ENCODE data around the gene SNAP47.

The SNAP47 gene

GRCh38 chr1:227731696-227732585 lies 3.3 kb upstream of the SNAP47 start:
- no peak for DNase-seq

DNA sequence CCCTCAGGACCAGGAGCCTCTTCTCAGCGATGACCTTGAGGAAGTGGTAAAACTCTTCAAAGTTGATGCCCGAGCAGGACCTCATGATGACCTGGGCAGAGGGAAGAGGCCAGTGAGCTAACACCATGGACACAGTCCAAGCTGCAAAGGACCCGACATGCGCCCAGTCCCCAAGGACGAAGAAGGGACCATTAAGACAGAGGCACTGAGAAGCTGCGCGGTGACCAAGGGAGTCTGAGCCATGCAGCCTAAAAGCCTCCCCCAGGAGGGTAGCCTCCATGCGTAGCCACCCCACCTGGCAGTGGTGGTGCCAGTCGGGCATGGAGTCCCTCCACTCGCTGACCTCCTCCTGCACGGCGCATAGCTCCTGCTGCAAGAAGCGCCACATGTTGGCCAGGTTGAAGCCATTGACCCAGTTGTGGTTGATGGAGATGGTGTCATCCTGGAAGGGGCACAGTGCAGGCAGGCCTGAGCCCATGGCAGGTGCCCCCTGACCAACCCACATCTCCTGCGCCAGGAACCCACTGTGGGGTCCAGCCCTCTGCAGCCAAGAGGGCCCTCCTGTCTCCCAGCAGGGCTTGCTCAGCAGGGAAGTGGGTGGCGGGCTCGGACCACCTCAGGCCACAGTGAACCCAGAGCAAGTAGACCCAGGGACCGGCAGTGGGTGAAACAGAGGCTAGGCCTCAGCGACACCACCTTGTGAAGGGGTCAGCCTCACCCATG lies 2.5 kb upstream of the SNAP47 start:
- DNase-seq: no peak

DNA sequence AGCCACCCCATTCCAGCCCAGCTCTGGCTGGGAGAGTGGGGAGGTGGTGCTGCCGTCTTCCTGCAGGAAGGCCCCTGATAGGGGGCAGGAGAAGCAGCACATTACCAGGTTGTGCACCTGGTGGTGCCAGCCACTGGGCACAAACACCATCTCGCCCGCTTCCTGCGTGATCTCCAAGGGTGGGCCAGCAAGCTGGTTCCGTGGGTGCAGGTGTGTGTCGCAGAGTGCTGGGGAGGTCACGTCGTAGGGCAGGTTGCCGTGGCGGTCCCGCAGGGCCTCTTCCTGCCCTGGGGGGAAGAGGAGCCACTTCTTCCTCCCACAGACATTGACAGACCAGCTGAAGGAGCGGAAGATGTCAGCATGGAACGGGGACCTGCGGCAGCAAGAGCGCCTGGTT lies 1.9 kb upstream of the SNAP47 start:
- no peak for DNase-seq

DNA sequence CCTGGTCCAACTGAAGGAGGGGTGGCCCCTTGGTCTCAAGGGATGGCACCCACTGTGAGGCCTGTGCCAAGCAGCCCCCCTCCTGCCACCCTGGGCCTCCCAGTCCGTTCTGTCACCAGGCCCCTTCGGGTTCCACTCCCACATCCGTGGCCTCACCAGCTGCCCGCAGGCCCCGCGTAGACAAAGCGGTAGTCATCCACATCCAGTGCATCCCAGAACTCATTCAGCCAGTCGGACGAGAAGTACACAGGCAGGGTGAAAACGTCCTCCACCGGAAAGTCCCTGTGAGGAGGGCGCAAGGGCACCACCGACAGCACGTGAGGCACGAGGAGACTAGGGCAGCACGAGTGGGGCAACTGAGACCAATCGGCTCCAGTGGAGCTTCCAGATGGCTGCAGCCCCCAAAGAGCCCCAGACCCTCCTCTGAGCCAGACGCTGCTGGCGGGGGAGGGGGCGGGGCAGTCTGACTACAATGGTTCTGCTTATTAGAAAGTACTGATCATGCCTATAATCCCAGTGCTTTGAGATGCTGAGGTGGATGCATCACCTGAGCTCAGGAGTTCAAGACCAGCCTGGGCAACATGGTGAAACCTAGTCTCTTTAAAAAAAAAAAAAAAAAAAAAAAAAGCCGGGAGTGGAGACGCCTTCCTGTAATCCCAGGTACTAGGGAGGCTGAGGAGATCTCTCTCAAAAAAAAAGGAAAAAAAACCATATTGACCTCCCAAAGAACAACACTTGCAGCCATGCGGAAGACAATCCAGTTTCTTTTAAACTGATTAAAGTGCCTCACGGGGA lies 1.3 kb upstream of the SNAP47 start:
- no peak for DNase-seq

GRCh38 chr1:227734546-227734855 lies 734 bp upstream of the SNAP47 start:
- DNase-seq: no peak

GRCh38 chr1:227735539-227736285 lies 477 bp downstream of the SNAP47 start:
- DNase-seq: no peak

DNA sequence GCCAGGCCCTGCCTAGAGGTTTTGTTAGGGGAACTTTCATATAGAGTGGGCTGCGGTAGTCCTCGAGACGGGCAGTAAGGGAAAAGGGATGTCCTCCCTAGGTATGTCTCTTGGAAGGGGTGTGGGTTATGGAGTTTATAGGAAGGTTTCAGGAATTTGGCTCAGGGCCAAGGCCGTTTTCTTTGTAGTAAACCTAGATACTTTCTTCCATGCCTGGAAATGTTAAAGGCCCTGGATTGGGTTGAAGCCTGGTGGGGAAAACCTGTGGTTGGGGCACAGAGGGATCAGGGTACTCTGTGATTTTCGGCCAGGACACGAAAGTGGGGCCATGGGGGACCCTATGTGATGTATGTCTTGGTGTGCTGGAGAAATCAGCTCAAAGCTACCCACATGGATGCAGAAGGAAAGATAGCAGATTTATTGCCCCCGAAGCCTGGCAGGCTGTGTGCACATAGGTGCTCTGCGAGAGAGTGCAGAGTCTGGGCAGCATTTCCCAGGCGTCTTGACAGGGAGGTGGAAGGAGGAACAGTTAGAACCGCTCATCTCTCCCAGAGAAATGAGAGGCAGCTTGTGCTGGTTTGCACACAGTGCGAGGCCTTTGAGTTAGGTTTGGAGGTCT lies 1.7 kb downstream of the SNAP47 start:
- DNase-seq: no peak

DNA sequence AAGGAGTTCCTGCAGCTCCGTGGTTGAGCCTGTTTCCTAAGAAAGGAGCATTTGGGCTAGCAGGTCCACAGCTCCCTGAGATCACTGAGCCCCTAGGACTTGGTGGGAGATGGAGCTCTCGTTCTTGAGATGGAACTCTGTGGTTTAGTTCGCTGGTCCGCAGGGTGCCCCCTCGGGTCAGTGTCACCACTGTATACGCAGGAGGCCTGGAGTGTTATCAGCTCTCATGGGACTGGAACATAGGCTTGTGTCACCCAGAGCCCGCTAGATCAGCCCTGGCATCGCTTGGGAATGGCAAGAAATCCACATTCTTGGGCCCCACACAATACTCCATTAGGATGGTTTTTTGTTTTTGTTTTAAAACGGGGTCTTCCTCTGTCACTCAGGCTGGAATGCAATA lies 3.6 kb downstream of the SNAP47 start:
- no peak for DNase-seq

DNA sequence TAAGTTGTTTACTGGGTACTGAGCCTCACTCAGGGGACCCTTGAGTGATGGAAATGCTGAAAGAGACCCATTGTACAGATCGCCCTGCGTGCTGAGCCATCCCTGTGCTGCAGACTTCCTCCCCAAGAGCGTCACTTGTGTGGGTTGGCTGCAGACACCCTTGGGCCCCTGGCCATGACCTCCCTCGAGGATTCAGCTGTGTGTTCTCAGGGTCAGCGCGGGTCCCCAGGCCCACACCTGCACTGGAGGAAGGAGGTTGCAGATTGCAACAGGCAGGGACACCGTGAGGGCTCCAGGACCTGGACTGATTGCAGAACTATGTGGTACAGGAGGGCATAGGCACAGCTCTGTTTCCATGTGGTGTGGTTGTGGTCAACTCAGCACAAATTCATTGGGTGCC lies 4.4 kb downstream of the SNAP47 start:
- no peak for DNase-seq

GRCh38 chr1:227740401-227740960 lies 5.2 kb downstream of the SNAP47 start:
- DNase-seq: no peak

- DNase-seq: no peak
Observed at GRCh38 chr1:227741166-227741870, 6.1 kb downstream of the SNAP47 start.

DNA sequence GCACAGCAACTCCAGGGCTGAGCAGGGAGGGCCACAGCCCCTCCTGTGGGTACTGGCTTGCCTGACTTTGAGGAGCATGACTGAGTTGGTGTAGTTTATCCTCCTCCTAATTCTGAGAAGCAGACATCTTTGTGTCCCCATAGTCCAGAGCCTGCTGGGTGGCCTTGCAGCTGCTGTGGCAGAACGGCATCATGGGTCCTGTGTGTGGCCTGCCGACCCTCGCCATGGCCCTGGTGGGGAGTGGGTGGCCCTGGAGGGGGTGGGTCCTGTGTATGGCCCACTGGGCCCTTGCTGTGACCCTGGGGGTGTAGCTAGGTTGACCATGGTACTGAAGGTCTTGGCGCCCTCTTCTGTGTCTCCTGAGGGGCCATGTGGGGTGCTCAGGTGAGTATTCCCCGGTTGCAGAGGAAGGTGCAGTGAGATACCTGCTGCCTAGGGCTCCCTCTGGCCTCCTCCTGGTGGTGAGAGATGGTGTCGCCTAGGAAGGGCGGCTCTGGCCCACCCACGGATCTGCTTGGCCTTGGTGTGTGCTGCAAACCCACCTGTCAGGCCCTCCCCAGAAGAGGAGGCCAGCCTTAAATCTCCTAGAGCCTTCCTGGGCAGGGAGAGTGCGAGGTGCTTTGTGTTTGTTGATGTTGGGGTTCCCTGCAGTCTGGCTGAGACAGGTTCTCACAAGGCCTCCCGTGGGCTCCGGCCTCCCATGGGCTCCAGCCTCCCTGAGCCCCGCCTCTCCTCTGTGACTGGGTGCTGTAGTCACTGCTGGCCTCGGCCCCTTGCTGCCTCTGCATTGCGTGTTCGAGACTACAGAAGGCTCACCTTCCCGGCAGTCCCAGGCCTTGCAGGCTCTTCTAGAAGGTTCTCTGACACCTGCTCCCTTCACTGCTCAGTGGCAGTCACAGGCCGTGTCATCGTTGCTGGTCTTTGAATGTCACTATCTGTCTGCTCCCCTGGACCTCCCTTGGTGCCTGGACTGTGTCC lies 7.8 kb downstream of the SNAP47 start:
- no peak for DNase-seq

GRCh38 chr1:227744668-227745067 lies 9.4 kb downstream of the SNAP47 start:
- DNase-seq: no peak

GRCh38 chr1:227745568-227746265 lies 10.5 kb downstream of the SNAP47 start:
- no peak for DNase-seq

DNA sequence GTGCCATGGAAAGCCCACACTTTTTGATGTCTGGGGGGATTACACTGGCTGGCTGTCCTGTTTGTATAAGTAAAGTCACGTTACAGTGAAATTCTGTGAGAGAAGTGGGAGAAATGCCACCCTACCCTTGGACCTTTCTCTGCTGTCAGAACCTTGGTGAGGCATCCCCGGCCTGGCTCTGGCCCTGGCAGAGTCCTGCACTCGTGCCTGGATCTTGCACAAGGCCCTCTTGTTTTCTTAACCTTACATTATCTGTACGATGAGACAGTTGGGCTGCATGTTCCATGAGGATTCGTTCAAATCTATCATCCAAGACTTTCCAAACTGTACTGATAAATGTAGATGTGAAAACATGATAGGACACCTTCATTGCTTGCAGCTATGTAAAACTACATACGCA lies 11.4 kb downstream of the SNAP47 start:
- DNase-seq: no peak

- DNase-seq: no peak
Observed at GRCh38 chr1:227747382-227747781, 12.1 kb downstream of the SNAP47 start.

DNA sequence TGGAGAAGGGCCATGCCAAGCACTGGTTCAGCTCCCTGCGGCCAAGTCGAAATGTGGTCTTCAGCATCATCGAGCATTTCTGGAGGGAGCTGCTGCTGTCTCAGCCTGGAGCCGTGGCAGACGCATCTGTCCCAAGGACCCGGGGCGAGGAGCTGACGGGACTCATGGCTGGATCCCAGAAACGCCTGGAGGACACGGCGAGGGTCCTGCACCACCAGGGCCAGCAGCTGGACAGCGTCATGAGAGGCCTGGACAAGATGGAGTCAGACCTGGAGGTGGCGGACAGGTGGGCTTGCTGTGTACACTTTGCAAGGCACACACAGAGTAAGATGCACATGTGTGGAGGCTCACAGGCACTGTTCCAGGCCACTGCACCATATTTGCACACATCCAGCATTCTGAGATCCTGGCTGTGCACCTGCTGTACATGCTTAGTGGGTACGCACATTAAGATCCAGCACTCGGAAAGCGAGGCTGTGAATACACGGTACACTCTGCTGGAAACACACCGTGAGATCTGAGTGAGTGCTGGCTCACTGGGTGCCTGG lies 12.8 kb downstream of the SNAP47 start:
- DNase-seq: no peak

DNA sequence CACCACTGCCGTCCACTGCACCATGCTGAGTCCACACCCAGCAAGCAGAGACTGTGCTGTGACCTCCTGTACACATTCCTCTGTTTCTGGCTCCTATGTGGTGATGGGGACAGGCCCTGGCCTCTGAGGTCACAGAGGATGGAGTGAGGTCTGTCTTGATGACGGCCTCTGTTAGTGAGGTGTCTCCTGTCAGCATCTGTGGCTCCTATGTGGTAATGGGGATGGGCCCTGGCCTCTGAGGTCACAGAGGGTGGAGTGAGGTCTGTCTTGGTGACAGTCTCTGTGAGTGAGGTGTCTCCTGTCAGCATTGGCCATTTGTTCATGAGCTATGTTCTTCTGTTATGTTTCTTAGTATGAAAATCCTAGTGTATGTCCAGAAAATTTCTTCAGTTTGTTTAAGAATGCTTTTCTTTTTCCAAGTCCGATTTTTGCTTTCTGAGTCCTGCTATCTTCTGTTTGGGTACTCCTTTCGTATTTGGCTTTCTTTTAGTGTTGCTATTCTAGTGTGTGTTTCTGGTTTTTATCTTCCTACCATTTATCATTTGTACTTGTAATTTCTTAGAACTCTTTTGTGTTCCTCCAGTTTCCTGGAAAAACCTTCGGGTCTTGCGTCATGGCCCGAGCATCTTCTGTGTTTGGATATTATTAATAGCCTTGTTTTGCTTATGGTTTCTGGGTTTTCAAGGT lies 13.4 kb downstream of the SNAP47 start:
- no peak for DNase-seq

Data from C1 segment of cervical spinal cord (tissue), 14 donors.